ENCODE measurements around the gene ZNF79. TPM values are rescaled to one million over a fixed set of nuclear protein-coding genes. Genes with fewer than 3 reads are reported as not detected.

Gene ZNF79
- total and polyA plus RNA-seq, 2 of the 4 experiments (the other 2 are of a cell fraction), result 5.6 to 15.4 TPM

DNA sequence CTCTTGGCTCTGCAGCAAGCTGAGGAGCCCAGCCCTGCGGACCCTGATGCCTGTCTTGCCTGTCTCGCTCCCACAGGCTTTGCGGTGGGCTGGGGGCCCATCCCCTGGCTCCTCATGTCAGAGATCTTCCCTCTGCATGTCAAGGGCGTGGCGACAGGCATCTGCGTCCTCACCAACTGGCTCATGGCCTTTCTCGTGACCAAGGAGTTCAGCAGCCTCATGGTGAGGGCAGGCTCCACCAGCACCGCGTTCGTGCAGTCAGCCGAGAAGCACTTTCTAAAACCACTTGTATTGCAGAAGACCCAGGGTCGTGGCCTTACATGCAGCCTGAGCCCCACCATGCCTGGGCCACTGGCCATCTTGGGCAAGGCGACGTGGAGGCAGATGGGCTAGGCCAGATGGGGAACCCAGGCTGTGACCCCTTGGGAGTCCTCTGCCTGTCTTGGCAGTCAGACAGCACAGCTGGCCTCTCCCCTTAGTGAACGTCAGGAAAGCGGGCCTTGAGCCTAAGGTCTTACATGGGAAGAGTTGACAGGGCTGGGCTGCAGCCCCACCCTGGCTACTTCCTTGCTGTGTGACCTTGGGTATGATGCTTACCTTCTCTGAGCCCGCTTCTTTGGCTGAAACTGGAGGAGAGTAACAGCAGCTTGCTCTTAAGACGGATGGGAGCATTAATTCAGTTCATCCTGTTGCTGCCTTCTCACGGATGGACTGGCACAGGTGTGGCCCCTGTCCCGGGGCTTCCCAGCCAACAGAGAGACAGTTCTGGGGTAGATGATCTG, 18.6 kb upstream of the ZNF79 start:
- POLR2A ChIA-PET (ENCODE audit: unreplicated experiment), result interaction anchor here (0.6 to 1.2 kb wide), 2 partner anchors 8 to 14 kb away, joined by 3 read pairs; partner anchors contain the start of gene SLC2A8
- H2AK5ac ChIP-seq (ENCODE audit: low read depth, low read length), result no peak overlapping the region
- CTCF ChIA-PET, result interaction anchor here (1.1 kb wide), 1 partner anchor 9 kb away, joined by 3 read pairs; the partner anchor contains the start of gene SLC2A8
- dilution Hi-C loops (cut with HindIII; ENCODE audit: low sequenced_read_pairs, unreplicated experiment) (no loop called here), in situ Hi-C loops (cut with MboI; ENCODE audit: low sequenced_read_pairs) (no loop called here), intact Hi-C loops (cut with micrococcal nuclease) (no loop called here)
- DNase-seq, result no peak
- no peaks in the 10 kb centered on the region for H3K27me3 ChIP-seq (ENCODE audit: control insufficient read depth, insufficient read depth, low read length)
- H2BK20ac ChIP-seq (ENCODE audit: low read depth, low read length), result no peak overlapping the region
- no peak overlapping the region for H3K9ac ChIP-seq (ENCODE audit: low read depth, low read length)
- peaks cover 6% of the 10 kb centered on the region; the same call in 1 of the 2 replicates for H3K9me1 ChIP-seq (ENCODE audit: insufficient read depth, low read length)
- H2BK15ac ChIP-seq (ENCODE audit: low read depth, low read length), result no peak overlapping the region
- H3K4ac ChIP-seq (ENCODE audit: low read depth, low read length), result no peak overlapping the region
- ATAC-seq (ENCODE audit: low read depth), result no peak
- H3K56ac ChIP-seq (ENCODE audit: extremely low read depth, insufficient read depth, low read length), result no peak overlapping the region
- H3K9me3 ChIP-seq (ENCODE audit: control insufficient read depth, insufficient read depth, low read length), result no peaks in the 10 kb centered on the region
- H4K8ac ChIP-seq (ENCODE audit: low read depth in 2 of 2, low read length in 2 of 2), result no peak overlapping the region
- 94% methylated on average over 15 of the region's 20 CpGs; no CpG with 5 or more reads in 1 of the 2 experiments for WGBS, 2 experiments (ENCODE audit: extremely low coverage in 2 of 2, insufficient read length in 1 of 2)
- H4K5ac ChIP-seq (ENCODE audit: low read depth, low read length), result no peak overlapping the region
- BruUV-seq (replicated peaks), result no TSS peak
- H2AFZ ChIP-seq (replicated peaks; ENCODE audit: low read length, poor library complexity), result no peak overlapping the region
- H3K4me1 ChIP-seq (ENCODE audit: control insufficient read depth, insufficient read depth, low read length), result no peaks in the 10 kb centered on the region
- H4K20me1 ChIP-seq (ENCODE audit: insufficient read depth, low read length), result no peaks in the 10 kb centered on the region
- H2AK9ac ChIP-seq (replicated peaks; ENCODE audit: low read depth, low read length, poor library complexity), result no peak overlapping the region
- H3K4me2 ChIP-seq (ENCODE audit: low read depth, low read length), result no peak overlapping the region
- H3K36me3 ChIP-seq (ENCODE audit: control insufficient read depth, insufficient read depth, low read length), result peaks cover 6% of the 10 kb centered on the region; the same call in 1 of the 2 replicates
- no peak overlapping the region for H3K23ac ChIP-seq (ENCODE audit: low read depth, low read length)
- H3K18ac ChIP-seq (ENCODE audit: low read depth, low read length), result no peak overlapping the region
- no peak overlapping the region for H4K91ac ChIP-seq (ENCODE audit: insufficient read depth, low read depth, low read length)
- no peak overlapping the region for H3K14ac ChIP-seq (replicated peaks; ENCODE audit: low read depth, low read length)
- no peak overlapping the region for H2BK5ac ChIP-seq (ENCODE audit: low read depth, low read length, poor library complexity, severe bottlenecking)
- no peaks in the 10 kb centered on the region for H3K79me1 ChIP-seq (ENCODE audit: low read depth in 1 of 2, low read length in 2 of 2)
- no peak overlapping the region for H3K27ac ChIP-seq (ENCODE audit: insufficient read depth, low read length)
- no peak overlapping the region for H2BK120ac ChIP-seq (ENCODE audit: low read depth, low read length)
- no peak overlapping the region for H3K4me3 ChIP-seq (ENCODE audit: insufficient read depth, low read depth, low read length)
- TF ChIP-seq MXI1 (IDR thresholded peaks at IDR 0.05; ENCODE audit: borderline replicate concordance, low read depth, low read length), result no peak
- TF ChIP-seq FOS (IDR thresholded peaks at IDR 0.05; ENCODE audit: low read depth, low read length), result no peak
- TF ChIP-seq SMC3 (IDR thresholded peaks at IDR 0.05; ENCODE audit: low read depth, low read length), result no peak
- no peak for TF ChIP-seq CHD1 (IDR thresholded peaks at IDR 0.05; ENCODE audit: low read depth, low read length)
- TF ChIP-seq RAD21 (IDR thresholded peaks at IDR 0.05; ENCODE audit: low read length), result no peak
- TF ChIP-seq CEBPB (IDR thresholded peaks at IDR 0.05; ENCODE audit: low read depth, low read length), result no peak
- TF ChIP-seq RFX5 (IDR thresholded peaks at IDR 0.05; ENCODE audit: low read depth, low read length), result no peak
- no peak for TF ChIP-seq MAFK (IDR thresholded peaks at IDR 0.05; ENCODE audit: low read depth, low read length)
- no peak for TF ChIP-seq NFE2L2 (IDR thresholded peaks at IDR 0.05; ENCODE audit: low read depth, low read length)
- no peak for TF ChIP-seq MAZ (IDR thresholded peaks at IDR 0.05; ENCODE audit: borderline replicate concordance, low read depth, low read length)
- TF ChIP-seq POLR2A (IDR thresholded peaks at IDR 0.05; ENCODE audit: low read depth, low read length), result no peak
- TF ChIP-seq RCOR1 (IDR thresholded peaks at IDR 0.05; ENCODE audit: insufficient replicate concordance, low read length), result no peak
- TF ChIP-seq, protein P1, sequence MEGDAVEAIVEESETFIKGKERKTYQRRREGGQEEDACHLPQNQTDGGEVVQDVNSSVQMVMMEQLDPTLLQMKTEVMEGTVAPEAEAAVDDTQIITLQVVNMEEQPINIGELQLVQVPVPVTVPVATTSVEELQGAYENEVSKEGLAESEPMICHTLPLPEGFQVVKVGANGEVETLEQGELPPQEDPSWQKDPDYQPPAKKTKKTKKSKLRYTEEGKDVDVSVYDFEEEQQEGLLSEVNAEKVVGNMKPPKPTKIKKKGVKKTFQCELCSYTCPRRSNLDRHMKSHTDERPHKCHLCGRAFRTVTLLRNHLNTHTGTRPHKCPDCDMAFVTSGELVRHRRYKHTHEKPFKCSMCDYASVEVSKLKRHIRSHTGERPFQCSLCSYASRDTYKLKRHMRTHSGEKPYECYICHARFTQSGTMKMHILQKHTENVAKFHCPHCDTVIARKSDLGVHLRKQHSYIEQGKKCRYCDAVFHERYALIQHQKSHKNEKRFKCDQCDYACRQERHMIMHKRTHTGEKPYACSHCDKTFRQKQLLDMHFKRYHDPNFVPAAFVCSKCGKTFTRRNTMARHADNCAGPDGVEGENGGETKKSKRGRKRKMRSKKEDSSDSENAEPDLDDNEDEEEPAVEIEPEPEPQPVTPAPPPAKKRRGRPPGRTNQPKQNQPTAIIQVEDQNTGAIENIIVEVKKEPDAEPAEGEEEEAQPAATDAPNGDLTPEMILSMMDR (conservative IDR thresholded peaks at IDR 0.05; ENCODE audit: low read depth, low read length), result no peak
- TF ChIP-seq, protein P2, sequence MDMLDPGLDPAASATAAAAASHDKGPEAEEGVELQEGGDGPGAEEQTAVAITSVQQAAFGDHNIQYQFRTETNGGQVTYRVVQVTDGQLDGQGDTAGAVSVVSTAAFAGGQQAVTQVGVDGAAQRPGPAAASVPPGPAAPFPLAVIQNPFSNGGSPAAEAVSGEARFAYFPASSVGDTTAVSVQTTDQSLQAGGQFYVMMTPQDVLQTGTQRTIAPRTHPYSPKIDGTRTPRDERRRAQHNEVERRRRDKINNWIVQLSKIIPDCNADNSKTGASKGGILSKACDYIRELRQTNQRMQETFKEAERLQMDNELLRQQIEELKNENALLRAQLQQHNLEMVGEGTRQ (IDR thresholded peaks at IDR 0.05; ENCODE audit: low read depth, low read length), result no peak
- TF ChIP-seq, protein P3, sequence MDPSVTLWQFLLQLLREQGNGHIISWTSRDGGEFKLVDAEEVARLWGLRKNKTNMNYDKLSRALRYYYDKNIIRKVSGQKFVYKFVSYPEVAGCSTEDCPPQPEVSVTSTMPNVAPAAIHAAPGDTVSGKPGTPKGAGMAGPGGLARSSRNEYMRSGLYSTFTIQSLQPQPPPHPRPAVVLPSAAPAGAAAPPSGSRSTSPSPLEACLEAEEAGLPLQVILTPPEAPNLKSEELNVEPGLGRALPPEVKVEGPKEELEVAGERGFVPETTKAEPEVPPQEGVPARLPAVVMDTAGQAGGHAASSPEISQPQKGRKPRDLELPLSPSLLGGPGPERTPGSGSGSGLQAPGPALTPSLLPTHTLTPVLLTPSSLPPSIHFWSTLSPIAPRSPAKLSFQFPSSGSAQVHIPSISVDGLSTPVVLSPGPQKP (IDR thresholded peaks at IDR 0.05; ENCODE audit: borderline replicate concordance, low read depth, low read length), result no peak

Measured in IMR-90 (cell line).